GM21515 (cell line): ENCODE data around the gene A2M.

Experiments
- ATAC-seq: cut with Tn5 transposase; IDR thresholded peaks from one replicate; pipeline ENCODE4 v1.9.1; 2021; ENCODE audit not compliant: unreplicated experiment

The A2M gene

DNA sequence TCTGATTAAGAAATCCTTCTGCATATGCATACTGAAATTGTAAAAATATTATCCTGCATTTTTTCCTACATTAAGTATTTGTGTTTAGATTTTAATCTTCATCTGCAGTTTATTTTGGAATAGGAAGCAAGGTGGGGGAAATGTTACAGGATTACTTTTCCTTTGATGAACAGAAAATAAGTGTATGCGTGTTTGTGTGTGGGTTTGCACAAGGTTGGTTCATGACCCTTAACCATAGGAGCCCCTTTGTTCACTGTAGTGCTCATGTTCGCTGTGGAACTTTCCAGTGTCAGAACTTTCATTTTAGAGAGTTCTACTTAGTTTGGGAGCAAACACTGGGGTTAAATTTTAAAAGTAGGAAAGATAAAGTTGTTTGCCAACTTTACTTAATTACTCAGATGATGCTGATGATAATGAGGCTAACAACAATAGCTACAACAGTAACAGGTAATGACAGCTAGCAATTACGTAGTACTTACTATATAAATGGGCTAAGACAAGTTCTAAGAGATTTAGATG, 6.4 kb upstream of the A2M start:
- ATAC-seq, result no peak

DNA sequence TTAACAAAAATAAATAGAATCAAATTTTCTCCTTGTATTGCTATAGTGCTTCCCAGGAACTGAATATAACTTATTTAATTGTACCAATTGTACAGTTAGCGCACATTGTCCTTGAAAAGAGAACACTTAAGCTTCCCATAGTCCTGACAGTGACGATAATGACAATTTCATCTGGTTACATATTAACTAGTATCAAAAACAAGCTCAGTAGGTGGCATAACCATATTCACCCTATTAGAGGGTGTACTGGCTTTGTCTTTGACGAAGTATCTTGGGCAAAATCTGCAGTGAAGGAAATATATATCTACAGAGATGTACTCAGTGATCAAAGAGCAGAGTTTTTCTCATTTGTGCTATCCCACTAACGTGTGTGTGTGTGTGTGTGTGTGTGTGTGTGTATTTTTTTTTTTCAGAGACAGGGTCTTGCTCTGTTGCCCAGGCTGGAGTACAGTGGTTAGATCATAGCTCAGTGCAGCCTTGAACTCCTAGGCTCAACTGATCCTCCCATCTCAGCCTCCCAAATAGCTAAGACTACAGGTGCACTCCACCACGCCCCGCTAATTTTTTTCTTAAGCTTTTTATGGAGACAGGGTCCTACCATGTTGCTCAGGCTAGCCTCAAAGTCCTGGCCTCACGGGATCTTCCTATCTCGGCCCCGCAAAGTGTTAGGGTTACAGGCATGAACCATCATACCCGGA, 4.9 kb upstream of the A2M start:
- ATAC-seq, result no peak

DNA sequence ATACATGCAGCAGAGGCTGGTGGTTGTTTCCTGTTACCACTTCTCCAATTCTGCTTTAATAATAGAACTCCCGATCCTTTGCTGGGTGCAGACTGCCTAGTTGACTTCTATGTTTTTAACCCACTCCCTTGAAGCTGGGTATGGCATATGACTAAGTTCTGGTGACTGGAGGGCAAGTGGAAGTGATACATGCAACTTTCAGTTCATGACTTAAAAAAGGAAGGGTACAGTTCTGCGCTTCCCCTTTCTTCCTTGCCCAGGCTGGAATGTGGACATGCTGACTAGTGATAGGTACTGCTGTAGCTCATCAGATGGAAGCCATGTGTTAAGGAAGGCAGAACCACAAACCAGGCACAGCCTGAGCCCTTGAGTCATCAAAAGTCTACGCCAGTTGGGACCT, 2.4 kb upstream of the A2M start:
- no peak for ATAC-seq

DNA sequence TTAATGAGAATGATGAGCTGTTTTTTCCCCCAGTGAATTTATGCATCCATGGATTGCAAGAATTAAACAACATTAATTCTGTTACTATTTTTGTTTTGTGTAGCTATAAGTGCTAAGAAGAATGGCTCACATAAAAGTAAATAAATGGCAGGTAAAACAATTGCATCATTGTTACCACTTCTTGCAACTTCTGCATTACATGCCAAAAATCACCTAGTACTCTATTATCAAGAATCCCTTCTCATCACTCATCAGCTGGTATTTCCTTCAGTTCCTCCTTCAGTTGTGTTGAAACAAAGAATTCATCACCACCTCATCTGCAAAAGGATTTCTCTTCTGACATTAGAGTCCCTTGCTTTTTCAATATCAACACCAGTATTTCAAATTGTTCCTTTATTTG, 773 bp downstream of the A2M start:
- ATAC-seq, result no peak

DNA sequence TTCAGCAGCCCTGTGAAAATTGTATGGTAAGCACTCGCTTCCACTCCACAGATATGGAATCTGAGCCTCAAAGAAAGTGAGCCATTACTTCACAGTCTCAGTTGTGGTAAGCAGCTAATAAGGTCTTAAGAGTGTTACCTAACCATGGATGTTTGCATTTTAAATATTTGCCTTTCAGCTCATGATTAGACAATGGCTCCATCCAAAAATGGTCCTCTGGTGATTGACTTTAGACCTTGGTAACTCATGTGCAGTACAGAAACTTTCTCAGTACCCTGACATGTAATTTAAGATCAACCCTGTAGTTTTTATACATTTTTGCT, 1.8 kb downstream of the A2M start:
- no peak for ATAC-seq

DNA sequence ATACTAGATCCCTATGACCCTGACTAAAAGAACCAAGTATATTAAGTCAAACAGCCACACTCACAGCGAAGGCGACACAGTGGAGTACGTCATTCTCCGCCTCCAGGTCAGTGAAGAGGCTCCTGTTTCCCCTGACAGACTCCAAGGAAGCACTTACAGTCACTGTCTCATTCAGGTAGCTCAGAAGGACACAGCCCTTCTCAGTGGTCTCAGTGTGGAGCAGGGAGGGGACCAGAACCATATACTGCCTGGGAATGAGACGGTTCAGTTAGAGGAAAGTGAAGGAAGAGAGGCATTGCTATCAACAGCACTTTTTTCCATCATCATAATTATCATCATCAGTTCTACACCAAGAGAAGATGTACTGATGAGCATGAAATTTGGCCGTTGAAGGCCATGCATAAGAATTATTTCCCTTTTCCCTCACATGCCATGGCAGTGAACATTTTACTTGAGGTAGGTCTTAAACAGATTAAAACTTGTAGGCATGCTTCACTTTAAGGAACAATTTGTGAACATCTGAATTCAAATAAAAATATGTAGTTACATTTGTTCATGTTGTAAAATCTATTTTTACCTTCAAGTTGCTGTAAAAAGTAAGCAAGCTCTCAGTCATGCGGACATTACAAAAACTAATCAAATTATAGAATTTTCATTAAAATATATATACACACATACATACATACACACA, 2.3 kb downstream of the A2M start:
- ATAC-seq, result no peak

DNA sequence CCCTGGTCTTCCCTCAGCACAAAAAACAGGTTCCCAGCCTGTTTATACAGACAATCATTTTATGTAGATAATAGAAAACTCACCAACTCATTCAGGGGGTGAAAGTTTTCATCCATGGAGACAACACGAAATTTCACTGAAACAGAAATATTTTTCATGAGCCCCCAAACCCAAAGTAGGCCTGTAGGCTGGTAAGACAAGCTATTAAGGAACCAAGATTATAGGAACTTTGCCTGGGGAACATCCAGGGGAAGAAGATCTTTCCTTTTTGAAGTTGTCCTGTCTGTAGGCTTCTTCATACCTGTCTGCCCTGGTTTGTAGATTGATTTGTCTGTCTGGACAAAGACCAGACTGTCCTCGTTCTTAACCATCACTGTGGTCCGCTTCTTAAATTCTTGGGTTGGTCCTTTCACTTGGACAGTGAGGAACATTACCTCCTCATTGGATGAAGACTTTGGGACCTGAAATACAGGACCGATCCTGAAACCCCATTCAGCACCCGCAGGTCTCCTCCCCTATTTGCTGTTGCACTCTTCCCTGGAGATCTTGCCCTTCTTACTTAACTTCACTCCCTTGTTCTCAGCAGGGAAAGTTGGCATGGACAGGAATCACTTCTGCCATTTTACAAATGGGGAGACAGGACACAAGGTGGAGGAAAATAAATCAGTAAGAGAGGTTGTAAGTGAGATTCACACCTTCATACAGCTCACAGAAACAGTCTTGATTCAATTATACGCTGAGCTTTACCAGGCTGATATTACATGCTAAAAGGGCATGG, 3.5 kb downstream of the A2M start:
- ATAC-seq, result no peak

DNA sequence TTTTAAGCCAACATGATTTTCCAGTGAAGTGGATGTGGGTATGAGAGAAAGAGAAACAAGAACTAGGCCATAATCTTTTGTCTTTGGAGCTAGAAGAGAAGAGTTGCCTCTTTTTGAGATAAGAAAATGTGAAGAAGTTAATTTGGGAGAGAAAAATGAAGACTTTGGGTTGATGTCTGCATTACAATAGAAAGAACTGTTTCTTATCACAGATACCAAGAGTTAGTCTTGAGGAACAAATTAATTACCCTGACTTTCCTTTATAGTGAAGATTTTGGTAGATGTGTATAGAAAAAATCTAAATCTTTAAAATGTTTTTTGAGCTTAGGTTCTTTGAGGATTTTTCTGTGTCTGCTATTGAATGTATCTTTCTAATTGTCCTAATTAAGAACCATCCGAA, 4.2 kb downstream of the A2M start:
- no peak for ATAC-seq

DNA sequence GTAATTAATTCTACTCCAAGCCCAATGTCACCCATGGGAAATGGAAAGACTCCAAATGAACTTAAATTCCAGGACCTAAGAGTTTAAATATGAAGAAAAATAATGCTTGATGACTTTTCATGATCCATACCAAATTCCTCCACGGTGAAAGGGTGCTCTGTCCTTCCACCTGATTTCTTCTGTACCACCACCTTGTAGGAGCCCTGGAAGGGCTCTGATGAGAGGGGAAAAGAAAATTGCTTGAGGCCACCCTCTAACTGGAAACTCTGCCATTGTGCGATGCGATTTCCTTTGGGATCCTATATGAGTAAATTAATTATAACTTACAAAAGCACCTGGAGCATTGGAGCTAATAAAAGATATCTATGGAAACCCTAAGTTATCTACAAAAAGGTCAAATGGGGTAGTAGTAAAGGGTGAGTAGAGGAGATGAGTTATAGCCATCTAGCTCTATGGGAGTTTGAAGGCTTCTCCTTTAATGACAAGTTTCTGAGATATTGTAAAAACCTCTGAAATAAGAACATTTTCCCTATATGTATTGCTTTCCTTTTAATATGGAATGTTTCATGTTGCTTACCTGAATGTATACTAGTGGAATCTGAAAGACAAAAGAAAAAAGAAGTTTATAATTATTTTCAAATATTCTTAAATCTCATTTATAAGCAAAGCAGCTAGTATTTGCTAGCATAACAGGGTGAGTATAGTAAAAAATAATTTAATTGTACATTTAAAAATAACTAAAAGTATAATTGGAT, 5.8 kb downstream of the A2M start:
- ATAC-seq, result no peak

DNA sequence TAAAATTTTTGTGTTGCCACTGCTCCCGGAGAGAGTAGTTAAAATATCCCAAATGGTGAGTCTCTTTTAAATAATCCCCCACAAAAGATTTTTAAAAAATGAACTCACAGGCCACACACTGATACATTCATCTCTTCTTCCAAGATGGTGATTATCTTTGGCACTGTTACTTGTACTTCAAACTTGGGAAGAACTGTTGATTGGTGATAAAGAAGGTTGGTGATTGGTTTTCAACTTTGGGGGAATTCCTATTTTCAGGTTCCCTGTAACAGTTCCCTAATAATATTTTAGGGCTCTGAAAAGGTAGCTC, 6.6 kb downstream of the A2M start:
- ATAC-seq, result no peak

DNA sequence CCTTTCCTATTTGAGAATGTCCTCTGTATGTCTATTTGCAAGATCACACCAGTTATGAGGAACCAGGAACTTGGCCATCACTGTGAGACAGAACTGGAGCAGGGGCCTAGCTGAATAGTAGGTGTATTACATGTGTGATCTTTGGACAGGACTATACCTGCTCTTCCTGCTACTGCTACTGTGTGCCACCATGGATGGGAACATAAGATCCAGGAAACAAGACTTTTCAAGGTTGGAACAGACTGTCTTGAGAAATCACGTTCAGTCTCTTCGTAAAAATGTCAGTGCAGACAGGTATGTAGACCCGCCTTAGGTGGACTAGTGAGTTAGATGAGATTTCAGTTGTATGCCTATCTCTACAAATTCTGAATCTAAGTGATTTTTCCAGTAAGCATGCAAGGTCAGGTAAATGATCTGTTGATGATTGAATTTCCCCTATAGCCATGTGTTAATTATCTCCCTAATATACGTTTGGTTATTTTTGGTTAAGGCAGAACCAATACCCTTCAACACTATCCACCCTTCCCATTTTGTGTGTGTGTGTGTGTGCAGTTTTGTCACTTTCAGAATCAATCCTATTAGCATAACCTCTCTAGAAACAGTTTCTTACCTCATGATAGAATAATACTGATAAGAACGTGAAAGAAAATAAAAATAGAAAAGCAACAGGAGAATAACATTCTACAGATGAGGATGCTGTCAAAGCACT, 7.1 kb downstream of the A2M start:
- no peak for ATAC-seq

DNA sequence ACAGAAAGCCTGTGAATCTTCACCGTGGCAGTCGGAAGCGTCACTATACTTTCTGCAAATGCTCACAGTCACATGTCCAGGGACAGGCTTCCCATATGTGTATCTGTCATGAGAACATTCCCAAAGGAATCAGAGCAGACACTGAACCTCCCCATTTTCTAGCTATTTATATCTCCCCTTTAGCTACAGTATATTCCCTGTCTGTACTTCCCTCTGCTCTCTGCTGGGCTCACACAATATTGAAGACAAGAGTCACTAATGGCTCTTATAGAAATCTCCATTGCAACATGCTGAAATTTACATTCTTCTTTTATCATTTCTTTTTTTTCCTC, 8.2 kb downstream of the A2M start:
- ATAC-seq, result no peak

DNA sequence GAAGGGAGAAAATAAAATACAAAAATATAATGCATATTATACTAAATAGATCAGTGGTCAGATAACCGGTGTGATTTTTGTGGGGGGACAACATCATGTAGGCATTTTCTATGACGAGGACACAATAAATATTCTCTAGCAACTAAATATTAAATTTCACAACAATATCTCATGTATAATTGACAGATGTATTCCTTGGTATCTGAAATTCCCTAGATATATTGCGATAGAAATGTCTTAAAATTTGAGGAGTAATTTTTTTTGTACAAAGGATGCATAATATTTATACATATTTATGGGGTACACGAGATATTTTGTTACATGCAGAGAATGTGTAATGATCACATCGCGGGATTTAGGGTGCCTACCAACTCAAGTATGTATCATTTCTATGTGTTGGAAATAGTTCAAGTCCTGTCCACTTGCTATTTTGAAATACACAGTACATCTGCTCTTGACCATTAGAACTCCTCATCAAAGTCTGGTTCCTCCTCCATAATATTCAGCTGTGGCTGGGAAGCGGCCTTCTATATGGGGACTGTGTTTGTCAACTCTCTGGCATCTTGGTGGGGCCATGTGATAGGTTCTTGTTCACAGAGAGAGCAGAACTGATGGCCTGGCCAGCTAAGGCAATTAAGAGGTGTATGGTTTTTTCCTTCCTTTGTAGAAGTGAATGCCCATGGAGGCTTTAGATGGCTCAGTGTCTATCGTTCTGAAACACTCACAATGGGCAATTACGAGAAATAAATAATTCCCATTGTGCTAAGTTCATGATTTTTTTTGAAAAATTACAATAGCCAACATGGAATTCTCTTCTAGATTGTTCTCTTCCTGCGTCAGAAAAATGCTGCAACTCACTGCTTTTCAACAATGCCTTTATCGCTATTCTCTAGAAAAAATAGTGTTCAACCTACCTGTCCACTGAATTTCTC, 8.8 kb downstream of the A2M start:
- ATAC-seq, result no peak

DNA sequence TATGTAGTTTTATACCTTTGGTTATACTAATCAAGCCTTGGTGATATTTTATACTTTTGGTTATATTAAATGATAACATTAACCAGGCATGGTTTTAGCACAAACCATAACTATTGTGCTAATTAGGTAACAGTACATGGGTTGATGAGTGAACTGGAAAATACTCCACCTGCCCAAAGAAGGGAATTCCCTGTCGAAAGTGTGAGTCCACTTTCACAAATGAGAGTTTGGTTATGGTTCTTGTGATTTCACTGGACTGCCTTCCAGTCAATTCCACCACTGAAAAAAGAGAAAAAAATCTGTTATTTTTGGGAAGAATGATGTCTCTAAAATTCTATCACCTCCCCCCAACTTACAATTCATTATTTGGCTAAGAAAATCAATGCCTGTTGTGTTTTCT, 9.7 kb downstream of the A2M start:
- ATAC-seq, result no peak

DNA sequence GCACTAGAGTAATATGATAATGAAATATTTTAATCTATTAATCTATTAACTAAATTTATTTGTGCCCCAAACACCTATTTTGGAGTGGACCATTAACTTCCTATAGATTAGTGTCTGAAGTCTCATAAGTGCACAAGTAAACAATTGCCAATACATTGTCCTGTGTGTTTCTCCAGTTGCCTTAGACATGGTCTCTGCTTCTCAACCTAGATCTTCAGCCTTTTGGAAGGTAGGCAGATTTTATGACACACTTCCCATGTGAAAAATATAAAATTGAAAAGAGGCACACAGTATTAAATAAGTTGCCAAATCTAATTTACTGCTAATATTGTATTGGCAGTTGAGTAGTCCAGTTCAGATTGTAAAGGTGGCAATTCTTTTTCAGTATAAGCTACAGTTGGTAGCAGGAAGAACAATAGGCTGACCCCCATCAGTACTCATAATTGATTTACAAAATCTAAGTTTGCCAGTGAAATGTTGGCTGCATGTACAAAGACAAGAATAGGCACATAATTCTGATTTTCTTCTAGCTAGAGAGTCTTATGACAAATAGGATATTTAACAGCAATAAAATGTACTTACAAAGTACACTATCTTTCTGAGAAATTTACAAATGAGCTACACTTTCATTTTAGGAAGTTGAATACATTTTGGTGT, 10.8 kb downstream of the A2M start:
- no peak for ATAC-seq

DNA sequence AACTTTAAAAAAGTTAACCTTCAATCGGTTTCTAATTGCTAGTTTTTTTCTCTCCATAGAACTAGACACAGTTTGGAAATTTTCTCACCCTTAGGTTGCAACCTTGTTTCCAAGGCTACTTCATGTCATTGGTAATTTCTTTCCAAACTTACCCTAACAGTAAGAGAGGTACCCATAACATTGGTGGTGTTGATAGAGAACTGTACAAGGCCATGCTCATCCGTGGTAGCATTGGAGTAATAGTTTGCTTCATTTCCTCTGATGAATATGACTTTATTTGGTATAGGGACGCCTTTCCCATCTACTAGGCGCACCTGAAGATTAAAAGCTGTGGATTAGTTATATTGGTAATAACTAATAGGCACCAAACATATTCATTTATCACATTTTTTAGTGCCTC, 11.6 kb downstream of the A2M start:
- ATAC-seq, result no peak

DNA sequence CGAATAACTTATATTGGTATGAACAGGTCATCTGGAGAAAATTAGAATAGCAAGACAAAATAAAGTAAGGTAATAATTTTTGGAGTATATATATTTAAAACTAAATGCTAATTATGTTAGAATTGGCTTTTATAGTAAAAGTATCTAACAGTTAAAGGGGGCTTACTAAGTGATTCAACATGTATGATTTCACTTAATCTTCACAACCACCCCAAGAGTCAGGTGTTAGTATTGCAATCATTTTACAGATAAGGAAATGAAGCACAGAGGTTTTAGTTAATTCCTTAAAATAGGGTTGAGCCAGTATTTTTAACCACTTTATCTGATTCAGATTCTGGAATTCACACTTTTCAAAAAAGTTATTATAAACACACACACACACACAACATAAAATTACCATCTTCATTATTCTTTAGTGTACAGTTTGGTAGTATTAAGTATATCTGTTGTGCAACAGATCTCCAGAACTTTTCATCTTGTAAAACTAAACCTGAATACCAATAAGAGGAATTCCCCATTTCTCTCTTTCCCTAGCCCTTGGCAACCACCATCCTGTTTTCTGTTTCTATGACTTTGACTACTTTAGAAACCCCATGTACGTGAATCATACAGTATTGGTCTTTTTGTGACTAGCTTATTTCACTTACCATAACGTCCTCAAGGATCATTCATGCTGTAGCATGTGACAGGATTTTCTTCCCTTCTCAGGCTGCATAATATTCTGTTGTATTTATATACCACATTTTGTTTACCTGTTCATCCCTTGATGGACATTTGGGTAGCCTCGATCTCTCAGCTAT, 12.5 kb downstream of the A2M start:
- no peak for ATAC-seq

DNA sequence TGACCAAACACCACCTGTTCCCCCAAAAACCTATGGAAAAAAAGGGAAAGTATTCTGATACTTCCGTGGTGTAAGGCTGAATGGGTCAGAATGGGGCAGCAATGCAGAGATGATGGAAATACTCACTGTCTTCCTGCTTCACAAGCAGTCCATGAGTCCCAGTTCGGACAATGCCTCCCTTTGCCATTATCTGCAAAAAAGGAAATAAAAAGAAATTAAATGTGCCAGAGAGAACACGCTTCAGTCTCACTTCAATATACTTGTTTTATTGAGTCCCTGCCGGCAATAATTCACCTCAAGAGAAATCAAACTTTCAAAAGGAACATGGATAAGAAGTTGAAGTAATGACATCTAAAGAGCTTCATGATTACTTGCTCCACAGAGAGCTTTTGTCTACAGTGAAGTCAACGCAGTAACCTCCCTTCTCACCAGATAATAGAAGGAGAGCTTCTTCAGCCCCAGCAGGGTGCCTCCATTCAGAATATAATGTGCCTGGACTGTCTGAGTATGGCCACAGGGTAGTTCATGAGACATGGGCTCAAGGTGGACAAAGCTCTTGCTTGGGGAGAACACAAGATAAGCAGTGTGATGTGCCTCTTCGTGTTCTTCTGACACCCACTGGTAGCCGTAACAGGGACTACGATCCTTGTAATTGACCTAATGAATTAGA, 14.6 kb downstream of the A2M start:
- ATAC-seq, result no peak
